ENCODE measurements around the gene TRIM46.
"Not testable (repeated sequence)": the region's sequence is repeated elsewhere in the genome, so short reads cannot be mapped to it uniquely, and the experiment has no call there.

Gene TRIM46

GRCh38 chr1:155167166-155168104 lies 6.2 kb upstream of the TRIM46 start:
- H3K4me3 ChIP-seq (ENCODE audit: low read depth in 1 of 2, low read length in 2 of 2), result peak overlapping the region; percentile 31 to 40
- peaks cover 5 to 24% of the 10 kb centered on the region in 2 donors for H3K4me1 ChIP-seq (ENCODE audit: control insufficient read depth in 1 of 2, insufficient read depth in 2 of 2, low read length in 2 of 2)
- peaks cover 17 to 26% of the 10 kb centered on the region in 2 donors for H3K36me3 ChIP-seq (ENCODE audit: control insufficient read depth in 1 of 2, insufficient read depth in 2 of 2, low read length in 2 of 2)
- H3K27me3 ChIP-seq (ENCODE audit: low read depth, low read length), result no peaks in the 10 kb centered on the region
- H3K9me3 ChIP-seq (ENCODE audit: control insufficient read depth in 1 of 2, low read length in 2 of 2), result no peaks in the 10 kb centered on the region
- H3K27ac ChIP-seq (ENCODE audit: low read length), result no peak overlapping the region

- not testable (repeated sequence) for H3K27me3 ChIP-seq (ENCODE audit: low read depth, low read length); H3K4me3 ChIP-seq (ENCODE audit: low read depth in 1 of 2, low read length in 2 of 2); H3K9me3 ChIP-seq (ENCODE audit: control insufficient read depth in 1 of 2, low read length in 2 of 2); H3K27ac ChIP-seq (ENCODE audit: low read length)
- Histone ChIP-seq H3K4me1 (ENCODE audit: control insufficient read depth in 1 of 2, insufficient read depth in 2 of 2, low read length in 2 of 2) (peaks cover 5 to 27% of the 10 kb centered on the region in 2 donors), H3K36me3 (ENCODE audit: control insufficient read depth in 1 of 2, insufficient read depth in 2 of 2, low read length in 2 of 2) (peaks cover 17 to 26% of the 10 kb centered on the region in 2 donors)
Observed at GRCh38 chr1:155168105-155168445, 5.6 kb upstream of the TRIM46 start.

- Histone ChIP-seq H3K9me3 (ENCODE audit: control insufficient read depth in 1 of 2, low read length in 2 of 2) (no peaks in the 10 kb centered on the region), H3K36me3 (ENCODE audit: control insufficient read depth in 1 of 2, insufficient read depth in 2 of 2, low read length in 2 of 2) (peaks cover 17 to 26% of the 10 kb centered on the region in 2 donors), H3K4me1 (ENCODE audit: control insufficient read depth in 1 of 2, insufficient read depth in 2 of 2, low read length in 2 of 2) (peaks cover 5 to 31% of the 10 kb centered on the region in 2 donors), H3K27ac (ENCODE audit: low read length) (no peak overlapping the region), H3K27me3 (ENCODE audit: low read depth, low read length) (no peaks in the 10 kb centered on the region), H3K4me3 (ENCODE audit: low read depth in 1 of 2, low read length in 2 of 2) (no peak overlapping the region)
Observed at GRCh38 chr1:155168456-155169210, 5.0 kb upstream of the TRIM46 start.

DNA sequence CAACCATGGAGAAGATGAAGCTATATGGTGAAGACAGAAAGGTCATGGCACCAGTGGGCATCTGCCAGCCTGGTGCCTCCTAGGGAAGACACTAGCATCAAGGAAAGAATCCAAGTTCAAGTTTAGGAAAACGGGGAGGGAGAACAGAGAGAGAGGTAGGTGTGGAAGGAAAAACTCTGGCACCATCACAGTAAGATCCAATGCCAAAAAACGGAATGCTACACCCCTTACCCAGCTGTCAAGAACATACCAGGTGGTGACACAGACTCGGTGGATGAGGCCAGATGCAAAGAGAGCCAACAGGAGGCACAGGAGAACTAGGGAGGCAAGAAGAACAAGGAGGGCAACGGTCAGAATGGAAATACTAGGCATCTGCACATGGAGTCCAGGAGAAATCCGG lies 4.1 kb upstream of the TRIM46 start:
- H3K4me3 ChIP-seq (ENCODE audit: low read depth in 1 of 2, low read length in 2 of 2), result no peak overlapping the region
- peaks cover 5 to 40% of the 10 kb centered on the region in 2 donors for H3K4me1 ChIP-seq (ENCODE audit: control insufficient read depth in 1 of 2, insufficient read depth in 2 of 2, low read length in 2 of 2)
- H3K9me3 ChIP-seq (ENCODE audit: control insufficient read depth in 1 of 2, low read length in 2 of 2), result no peaks in the 10 kb centered on the region
- no peak overlapping the region for H3K27ac ChIP-seq (ENCODE audit: low read length)
- H3K27me3 ChIP-seq (ENCODE audit: low read depth, low read length), result peaks cover 5% of the 10 kb centered on the region
- peaks cover 17 to 26% of the 10 kb centered on the region in 2 donors for H3K36me3 ChIP-seq (ENCODE audit: control insufficient read depth in 1 of 2, insufficient read depth in 2 of 2, low read length in 2 of 2)

- peaks cover 11% of the 10 kb centered on the region for H3K27me3 ChIP-seq (ENCODE audit: low read depth, low read length)
- H3K4me1 ChIP-seq (ENCODE audit: control insufficient read depth in 1 of 2, insufficient read depth in 2 of 2, low read length in 2 of 2), result peaks cover 5 to 41% of the 10 kb centered on the region in 2 donors
- no peaks in the 10 kb centered on the region for H3K9me3 ChIP-seq (ENCODE audit: control insufficient read depth in 1 of 2, low read length in 2 of 2)
- peaks cover 17 to 26% of the 10 kb centered on the region in 2 donors for H3K36me3 ChIP-seq (ENCODE audit: control insufficient read depth in 1 of 2, insufficient read depth in 2 of 2, low read length in 2 of 2)
- H3K27ac ChIP-seq (ENCODE audit: low read length), result no peak overlapping the region
- no peak overlapping the region for H3K4me3 ChIP-seq (ENCODE audit: low read depth in 1 of 2, low read length in 2 of 2)
Observed at GRCh38 chr1:155170101-155170785, 3.4 kb upstream of the TRIM46 start.

DNA sequence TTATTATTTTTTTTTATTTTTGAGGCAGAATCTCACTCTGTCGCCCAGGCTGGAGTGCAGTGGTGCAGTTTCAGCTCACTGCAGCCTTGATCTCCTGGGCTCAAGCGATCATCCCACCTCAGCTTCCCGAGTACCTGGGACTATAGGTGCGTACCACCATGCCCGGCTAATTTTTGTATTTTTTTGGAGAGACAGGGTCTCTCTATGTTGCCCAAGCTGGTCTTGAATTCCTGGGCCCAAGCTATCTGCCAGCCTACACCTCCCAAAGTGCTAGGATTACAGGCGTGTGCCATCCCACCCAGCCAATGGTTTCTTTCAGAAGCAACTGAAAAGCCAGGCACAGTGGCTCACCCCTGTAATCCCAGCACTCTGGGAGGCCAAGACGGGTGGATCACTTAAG lies 2.8 kb upstream of the TRIM46 start:
- Histone ChIP-seq H3K4me1 (ENCODE audit: control insufficient read depth in 1 of 2, insufficient read depth in 2 of 2, low read length in 2 of 2) (peaks cover 5 to 41% of the 10 kb centered on the region in 2 donors), H3K27ac (ENCODE audit: low read length) (no peak overlapping the region), H3K36me3 (ENCODE audit: control insufficient read depth in 1 of 2, insufficient read depth in 2 of 2, low read length in 2 of 2) (peaks cover 17 to 26% of the 10 kb centered on the region in 2 donors), H3K4me3 (ENCODE audit: low read depth in 1 of 2, low read length in 2 of 2) (no peak overlapping the region), H3K9me3 (ENCODE audit: control insufficient read depth in 1 of 2, low read length in 2 of 2) (no peaks in the 10 kb centered on the region), H3K27me3 (ENCODE audit: low read depth, low read length) (peaks cover 11% of the 10 kb centered on the region)

DNA sequence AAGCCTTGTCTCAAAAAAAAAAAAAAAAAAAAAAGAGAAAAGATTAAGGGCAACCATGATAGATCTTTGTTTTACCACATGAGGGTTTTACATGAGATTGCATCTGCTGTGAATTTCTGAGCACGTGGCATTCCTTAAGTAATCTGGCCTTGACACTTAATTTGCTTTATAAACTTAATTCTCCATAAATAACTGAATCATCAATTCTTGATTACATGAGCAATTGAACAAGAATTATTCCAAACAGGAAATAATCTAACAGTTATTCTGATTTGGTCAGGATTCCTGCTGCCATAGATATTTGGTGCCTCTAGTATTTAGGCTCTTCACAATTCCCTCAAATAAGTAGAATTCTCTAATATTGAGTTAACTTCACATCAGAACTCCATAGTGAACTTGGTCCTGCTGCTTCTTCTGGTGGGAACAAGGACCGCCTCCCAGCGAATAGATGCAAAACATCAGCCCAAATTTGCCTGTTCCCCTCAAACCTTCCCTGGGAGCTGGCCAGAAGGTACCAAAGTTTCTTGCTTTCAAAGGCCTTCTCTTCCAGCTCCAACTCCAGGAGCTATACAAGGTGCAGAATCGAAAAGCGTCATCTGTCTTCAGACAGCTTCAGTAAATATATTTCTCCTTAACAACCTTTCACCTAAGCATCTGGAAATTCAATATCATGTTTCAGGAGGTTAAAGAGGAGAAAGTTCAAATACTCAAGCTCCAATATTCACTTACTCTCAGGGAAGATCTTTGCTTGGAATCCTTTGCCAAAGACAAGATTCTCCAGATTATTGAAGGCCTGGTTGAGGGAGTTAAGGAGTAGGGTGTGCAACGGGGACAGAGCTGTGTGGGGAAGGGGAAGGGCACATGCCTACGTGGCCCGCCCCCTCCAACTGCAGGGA lies 1.6 kb upstream of the TRIM46 start:
- peaks cover 17 to 26% of the 10 kb centered on the region in 2 donors for H3K36me3 ChIP-seq (ENCODE audit: control insufficient read depth in 1 of 2, insufficient read depth in 2 of 2, low read length in 2 of 2)
- H3K4me3 ChIP-seq (ENCODE audit: low read depth in 1 of 2, low read length in 2 of 2), result peak overlapping the region; percentile 77 to 80
- peaks cover 11% of the 10 kb centered on the region for H3K27me3 ChIP-seq (ENCODE audit: low read depth, low read length)
- no peaks in the 10 kb centered on the region for H3K9me3 ChIP-seq (ENCODE audit: control insufficient read depth in 1 of 2, low read length in 2 of 2)
- peaks cover 5 to 37% of the 10 kb centered on the region in 2 donors for H3K4me1 ChIP-seq (ENCODE audit: control insufficient read depth in 1 of 2, insufficient read depth in 2 of 2, low read length in 2 of 2)
- peak overlapping the region; percentile 97 for H3K27ac ChIP-seq (ENCODE audit: low read length)

DNA sequence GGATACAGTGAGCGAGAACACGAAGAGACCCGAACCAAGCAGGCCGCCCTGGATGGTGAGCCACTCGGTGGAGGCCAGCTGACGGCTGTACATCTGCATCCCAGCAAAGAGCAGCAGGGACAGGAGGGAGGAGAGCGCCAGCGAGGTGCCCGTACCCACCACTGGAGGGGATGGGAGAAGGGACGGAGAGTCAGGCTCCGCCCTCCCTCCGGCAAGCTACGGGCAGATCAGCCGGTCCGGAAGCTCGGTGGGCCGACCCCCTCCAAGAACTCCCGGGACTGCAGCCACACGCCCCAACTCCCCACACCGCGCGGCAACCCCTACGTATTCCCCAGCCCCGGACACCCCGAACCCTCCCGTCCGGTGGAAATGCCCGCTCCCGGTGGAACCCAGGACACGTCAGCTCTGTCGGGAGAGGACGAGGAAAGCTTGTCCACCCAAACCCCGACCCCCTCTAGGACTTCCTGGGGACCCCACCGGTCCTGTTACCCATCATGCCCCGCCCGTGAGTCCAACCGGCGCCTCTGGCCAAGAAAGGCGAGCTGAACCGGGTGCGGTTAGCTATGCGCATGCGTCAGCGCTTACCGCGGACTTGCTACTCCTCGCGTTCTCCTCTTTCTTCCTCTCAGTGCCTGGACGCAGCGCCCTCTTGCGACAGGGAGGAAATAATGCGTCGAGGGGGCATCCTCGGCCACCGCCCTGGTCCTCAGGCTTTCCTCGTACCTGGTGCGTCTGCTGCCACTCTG lies 744 bp upstream of the TRIM46 start, which contains the start of gene KRTCAP2:
KRTCAP2 (minus strand) TSS at position 573 of the 746 bp plus-strand sequence; CDS start at position 493, 80 bp downstream.
- peaks cover 17 to 26% of the 10 kb centered on the region in 2 donors for H3K36me3 ChIP-seq (ENCODE audit: control insufficient read depth in 1 of 2, insufficient read depth in 2 of 2, low read length in 2 of 2)
- peak within 1 kb of the TSS; percentile 97 for H3K27ac ChIP-seq (ENCODE audit: low read length)
- peaks cover 1 to 29% of the 10 kb centered on the region in 2 donors for H3K4me1 ChIP-seq (ENCODE audit: control insufficient read depth in 1 of 2, insufficient read depth in 2 of 2, low read length in 2 of 2)
- peaks cover 11% of the 10 kb centered on the region for H3K27me3 ChIP-seq (ENCODE audit: low read depth, low read length)
- peak within 1 kb of the TSS; percentile 77 to 80 for H3K4me3 ChIP-seq (ENCODE audit: low read depth in 1 of 2, low read length in 2 of 2)
- H3K9me3 ChIP-seq (ENCODE audit: control insufficient read depth in 1 of 2, low read length in 2 of 2), result no peaks in the 10 kb centered on the region

- H3K4me3 ChIP-seq (ENCODE audit: low read depth in 1 of 2, low read length in 2 of 2), result peak overlapping the region in 1 of 2 donors; percentile 77
- peaks cover 0 to 26% of the 10 kb centered on the region in 2 donors for H3K4me1 ChIP-seq (ENCODE audit: control insufficient read depth in 1 of 2, insufficient read depth in 2 of 2, low read length in 2 of 2)
- H3K36me3 ChIP-seq (ENCODE audit: control insufficient read depth in 1 of 2, insufficient read depth in 2 of 2, low read length in 2 of 2), result peaks cover 7 to 15% of the 10 kb centered on the region in 2 donors
- no peaks in the 10 kb centered on the region for H3K9me3 ChIP-seq (ENCODE audit: control insufficient read depth in 1 of 2, low read length in 2 of 2)
- no peak overlapping the region for H3K27ac ChIP-seq (ENCODE audit: low read length)
- H3K27me3 ChIP-seq (ENCODE audit: low read depth, low read length), result peaks cover 11% of the 10 kb centered on the region
Observed at GRCh38 chr1:155174324-155175280, 953 bp downstream of the TRIM46 start.
